ENCODE results near the gene SAPCD2. TPM values are rescaled to one million over a fixed set of nuclear protein-coding genes. Genes with fewer than 3 reads are reported as not detected.

Gene SAPCD2
- total and polyA plus RNA-seq, 2 of the 8 experiments (the other 6 are each of a cell fraction or from before 2014, with no cell fraction given), result 12.7 to 32.1 TPM

GRCh38 chr9:137106662-137107250, 36.4 kb upstream of the SAPCD2 start (continued):
- TF ChIP-seq EP300 (IDR thresholded peaks at IDR 0.05; ENCODE audit: borderline replicate concordance in 1 of 2, low read depth in 2 of 2, low read length in 2 of 2) (no peak), KDM4A (IDR thresholded peaks at IDR 0.05; ENCODE audit: low read depth, low read length, severe bottlenecking) (no peak), ASH2L (IDR thresholded peaks at IDR 0.05; ENCODE audit: low read length) (no peak)
